HUDEP-2 (cell line): Measurements from ENCODE around the gene WDR45B.
A peak's percentile ranks its signal among the peaks of the same experiment; 100 is the strongest.

Experiments used
- DNase-seq, 76 experiments: peaks; one replicate each; lab custom pipeline; 2025; ENCODE audit not compliant: unreplicated experiment in 76 of 76; lab: John Stamatoyannopoulos, UW

The WDR45B gene

GRCh38 chr17:82648165-82648668 is at the start of gene WDR45B:
TSS of gene WDR45B (minus strand) at chr17:82648444. CDS start at chr17:82648340, 104 bp downstream.
- DNase-seq: peak in 74 of 76 experiments; percentile 15 to 96 (median 87)

- DNase-seq: no peak
These were observed 49.5 kb upstream of the WDR45B start for GRCh38 chr17:82697808-82698064.

- DNase-seq: no peak
These were observed 48.9 kb upstream of the WDR45B start for GRCh38 chr17:82696916-82697807.

- no peak for DNase-seq
These were observed 48.0 kb upstream of the WDR45B start for GRCh38 chr17:82696259-82696658.

GRCh38 chr17:82694647-82695046 is 46.4 kb upstream of the WDR45B start:
- DNase-seq: no peak

- no peak for DNase-seq
These were observed 45.1 kb upstream of the WDR45B start for GRCh38 chr17:82693168-82693867.

GRCh38 chr17:82692268-82692667 is 44.0 kb upstream of the WDR45B start:
- no peak for DNase-seq

- no peak for DNase-seq
These were observed 43.5 kb upstream of the WDR45B start for GRCh38 chr17:82691714-82692113.

- DNase-seq: no peak
These were observed 42.7 kb upstream of the WDR45B start for GRCh38 chr17:82690786-82691489.

GRCh38 chr17:82689077-82689476 is 40.8 kb upstream of the WDR45B start:
- no peak for DNase-seq

GRCh38 chr17:82687871-82688270 is 39.6 kb upstream of the WDR45B start:
- no peak for DNase-seq

GRCh38 chr17:82687375-82687861 is 39.2 kb upstream of the WDR45B start:
- DNase-seq: no peak

GRCh38 chr17:82686366-82687324 is 38.4 kb upstream of the WDR45B start:
- no peak for DNase-seq

GRCh38 chr17:82685291-82685690 is 37.0 kb upstream of the WDR45B start:
- DNase-seq: no peak

GRCh38 chr17:82684228-82684841 is 36.1 kb upstream of the WDR45B start:
- no peak for DNase-seq

GRCh38 chr17:82683534-82683933 is 35.3 kb upstream of the WDR45B start:
- no peak for DNase-seq

- DNase-seq: no peak
These were observed 33.3 kb upstream of the WDR45B start for GRCh38 chr17:82681547-82681946.

GRCh38 chr17:82679586-82680465 is 31.6 kb upstream of the WDR45B start:
- no peak for DNase-seq
